Heart right ventricle (tissue), 16 donors: ENCODE results near the gene SMNDC1. TPM values are rescaled to one million over a fixed set of nuclear protein-coding genes. Genes with fewer than 3 reads are reported as not detected.
A peak's percentile ranks its signal among the peaks of the same experiment; 100 is the strongest.

Experiments used
- ATAC-seq, 8 donors: fragments of 200-7000 bp; cut with Tn5 transposase; one replicate each; pipeline ENCODE4 v1.9.1; 2020; ENCODE audit warnings: mild to moderate bottlenecking in 8 of 8, moderate library complexity in 8 of 8, moderate number of reproducible peaks in 1 of 8
- DNase-seq, 2 donors: peaks; one replicate each; pipeline ENCODE4 v3.0.0-alpha.2; 2020
- H3K27ac ChIP-seq, 10 donors: fragments of 200-600 bp; sonication (generic) in 2 of 10; one replicate each; pipeline versions ENCODE4 v1.5.0 to v1.8.0; 2020 to 2022; ENCODE audit warnings: mild to moderate bottlenecking in 3 of 10
- H3K27me3 ChIP-seq, 7 donors: fragments of 200-600 bp; one replicate each; pipeline ENCODE4 v1.8.0; 2021 to 2022; ENCODE audit warnings: mild to moderate bottlenecking in 2 of 7
- H3K36me3 ChIP-seq, 9 donors: fragments of 200-600 bp; sonication (generic) in 1 of 9; one replicate each; pipeline versions ENCODE4 v1.5.0 to v1.8.0; 2020 to 2022; ENCODE audit warnings: mild to moderate bottlenecking in 2 of 9
- H3K4me1 ChIP-seq, 9 donors: fragments of 200-600 bp; sonication (generic) in 1 of 9; one replicate each; pipeline versions ENCODE4 v1.5.0 to v1.8.0; 2020 to 2022; ENCODE audit warnings: mild to moderate bottlenecking in 4 of 9
- H3K4me3 ChIP-seq, 10 donors: fragments of 200-600 bp; sonication (generic) in 2 of 10; one replicate each; pipeline versions ENCODE4 v1.5.0 to v1.8.0; 2020 to 2022; ENCODE audit warnings: mild to moderate bottlenecking in 7 of 10, moderate library complexity in 2 of 10
- H3K9me3 ChIP-seq, 11 donors: fragments of 200-600 bp in 10 of 11; sonication (generic) in 2 of 11; one replicate each; pipeline versions ENCODE4 v1.5.0 to v1.8.0; 2013 to 2022; ENCODE audit warnings: mild to moderate bottlenecking in 2 of 11, control low read depth in 1 of 11, moderate library complexity in 1 of 11
- WGBS, 2 donors: extraction: QIAGEN DNeasy Blood & Tissue Kit; methylation state at CpG; one replicate each; pipeline ENCODE4 v1.1.7; 2013; ENCODE audit warnings: inconsistent platforms in 1 of 2; 5-methylcytosine and 5-hydroxymethylcytosine counted together
- intact Hi-C, 10 donors: fragments of 100-400 bp; cut with DNase I; formaldehyde crosslinking; loops; one replicate each; pipeline versions ENCODE4 v1.11.1 to v1.14.2; 2022
- polyA plus RNA-seq, 2 donors: library from polyadenylated mRNA; stranded (reverse); fragments of 200-250 nt; gene quantifications; one replicate each; pipeline ENCODE4 v1.2.3, GENCODE V29; 2013
- total RNA-seq, 10 donors: library from RNA; stranded (reverse); fragmentation: NEBNext Ultra II Directional in 3 of 10; extraction: Animal tissue kit (Norgen Biotek cat#: 25700) in 3 of 10; gene quantifications; one replicate each; pipeline versions ENCODE4 v1.2.1 to v1.2.4, GENCODE V29; 2021 to 2023
- TF ChIP-seq, protein P1 (sequence below), 9 donors: fragments of 200-600 bp; sonication (generic) in 2 of 9; IDR thresholded peaks; one replicate each; pipeline versions ENCODE4 v1.5.0 to v1.8.0; 2021 to 2022; ENCODE audit warnings: antibody characterized with exemption in 9 of 9, mild to moderate bottlenecking in 5 of 9, moderate library complexity in 1 of 9
- donor health status: Arrhythmogenic right ventricular cardiomyopathy.
- donor health status: ischemic (EF 13 %, LVEDD 7.1; RV severe dilation, severe dysfunction).
- donor health status: healthy with polysubstance abuse.
- donor health status: DM: no; HTN: yes; CAD: no.
- donor health status: DM: no; HTN: no; CAD: no.
- donor health status: ischemic (EF 25% LVEDD 6.9; RV normal size, moderate dysfunction).
- donor health status: ischemic (EF 25% LVEDD 5.7; RV mildly dilated, moderate dysfunction).
- donor health status: healthy.
- donor health status: DM: yes; HTN: yes; CAD: no.
- donor health status: Ischemic cardiomyopathy.
- donor health status: ischemic (EF 35%, LVEDD 5.7; RV mildly dilated, moderate dysfunction).
- donor health status: nonischemic (EF 11% LVEDD 7.7; RV severe dilation, severe dysfunction).
- donor health status: DM: yes; HTN: yes; CAD: no.
- donor health status: PGD.
- donor health status: ischemic (EF 29% LVEDD 5.4; RV normal size, mild dysfunction).
- donor health status: nonischemic (EF 23%, LVEDD 6.1; RV moderate dilation, normal function).

SMNDC1 gene
- total and polyA plus RNA-seq, 12 donors = 10.1 to 28.0 (median 20.7) TPM

DNA sequence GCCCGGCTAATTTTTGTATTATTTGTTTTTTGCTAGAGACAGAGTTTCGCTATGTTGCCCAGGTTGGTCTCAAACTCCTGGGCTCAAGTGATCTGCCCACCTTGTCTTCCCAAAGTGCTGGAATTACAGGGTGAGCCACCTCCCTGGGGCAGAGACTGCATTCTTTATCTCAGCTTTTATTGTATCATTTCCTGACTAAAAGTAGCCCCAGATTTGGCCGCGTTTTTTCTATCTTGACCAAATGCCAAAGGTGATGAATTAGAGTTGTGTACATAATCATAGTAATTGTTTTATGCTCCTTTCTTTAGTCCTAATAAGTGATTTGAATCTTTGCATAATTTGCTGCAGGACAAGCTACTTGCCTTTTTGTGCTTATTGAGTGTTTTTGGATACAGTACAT lies 3.1 kb upstream of the SMNDC1 start:
- Histone ChIP-seq H3K4me3 (no peak overlapping the region), H3K36me3 (peaks cover 0 to 7% (median 5%) of the 10 kb centered on the region in 9 donors), H3K9me3 (no peaks in the 10 kb centered on the region), H3K27me3 (no peaks in the 10 kb centered on the region), H3K4me1 (peaks cover 4 to 50% (median 23%) of the 10 kb centered on the region in 9 donors), H3K27ac (no peak overlapping the region)
- no peak for ATAC-seq
- WGBS, 2 donors = 47 to 57% methylated on average over 4 of the region's 4 CpGs
- TF ChIP-seq, protein P1, sequence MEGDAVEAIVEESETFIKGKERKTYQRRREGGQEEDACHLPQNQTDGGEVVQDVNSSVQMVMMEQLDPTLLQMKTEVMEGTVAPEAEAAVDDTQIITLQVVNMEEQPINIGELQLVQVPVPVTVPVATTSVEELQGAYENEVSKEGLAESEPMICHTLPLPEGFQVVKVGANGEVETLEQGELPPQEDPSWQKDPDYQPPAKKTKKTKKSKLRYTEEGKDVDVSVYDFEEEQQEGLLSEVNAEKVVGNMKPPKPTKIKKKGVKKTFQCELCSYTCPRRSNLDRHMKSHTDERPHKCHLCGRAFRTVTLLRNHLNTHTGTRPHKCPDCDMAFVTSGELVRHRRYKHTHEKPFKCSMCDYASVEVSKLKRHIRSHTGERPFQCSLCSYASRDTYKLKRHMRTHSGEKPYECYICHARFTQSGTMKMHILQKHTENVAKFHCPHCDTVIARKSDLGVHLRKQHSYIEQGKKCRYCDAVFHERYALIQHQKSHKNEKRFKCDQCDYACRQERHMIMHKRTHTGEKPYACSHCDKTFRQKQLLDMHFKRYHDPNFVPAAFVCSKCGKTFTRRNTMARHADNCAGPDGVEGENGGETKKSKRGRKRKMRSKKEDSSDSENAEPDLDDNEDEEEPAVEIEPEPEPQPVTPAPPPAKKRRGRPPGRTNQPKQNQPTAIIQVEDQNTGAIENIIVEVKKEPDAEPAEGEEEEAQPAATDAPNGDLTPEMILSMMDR (IDR thresholded peaks at IDR 0.05) = no peak
- DNase-seq = no peak
- intact Hi-C loops = loop anchor here in 1 of 10 donors (5.0 kb wide), 1 partner anchor 564 kb away; the partner anchor contains the start of gene PDCD4

DNA sequence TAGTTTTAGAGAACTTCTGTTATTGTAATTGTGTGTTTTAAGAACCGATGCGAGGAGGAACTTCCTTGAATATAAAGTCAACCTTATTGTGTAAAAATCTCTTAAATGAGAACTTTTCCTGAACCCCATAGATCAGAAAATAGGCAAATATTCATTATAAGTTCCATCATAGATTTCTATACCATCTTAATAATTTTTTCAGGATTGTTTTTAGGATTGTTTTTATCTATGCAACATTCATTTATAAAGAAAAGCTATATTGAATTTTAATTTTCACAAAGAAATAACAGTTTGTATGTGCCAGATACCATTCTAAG lies 1.7 kb upstream of the SMNDC1 start:
- TF ChIP-seq, protein P1 (IDR thresholded peaks at IDR 0.05) = peak in 1 of 9 donors; percentile 0
- H3K9me3 ChIP-seq = no peaks in the 10 kb centered on the region
- DNase-seq = no peak
- H3K4me1 ChIP-seq = peaks cover 4 to 61% (median 37%) of the 10 kb centered on the region in 9 donors
- no peak for ATAC-seq
- H3K27me3 ChIP-seq = no peaks in the 10 kb centered on the region
- H3K4me3 ChIP-seq = peak overlapping the region in 1 of 10 donors; percentile 7
- intact Hi-C loops = loop anchor here in 2 of 10 donors (1.0 to 5.0 kb wide), 2 partner anchors 241 to 566 kb away; partner anchors contain the start of gene PDCD4 (in 1 of the 2)
- WGBS, 2 donors = 22 to 23% methylated on average over 2 of the region's 2 CpGs
- peaks cover 0 to 20% (median 13%) of the 10 kb centered on the region in 9 donors for H3K36me3 ChIP-seq
- H3K27ac ChIP-seq = peak overlapping the region in 5 of 10 donors; percentile 91 to 95 (median 93)

DNA sequence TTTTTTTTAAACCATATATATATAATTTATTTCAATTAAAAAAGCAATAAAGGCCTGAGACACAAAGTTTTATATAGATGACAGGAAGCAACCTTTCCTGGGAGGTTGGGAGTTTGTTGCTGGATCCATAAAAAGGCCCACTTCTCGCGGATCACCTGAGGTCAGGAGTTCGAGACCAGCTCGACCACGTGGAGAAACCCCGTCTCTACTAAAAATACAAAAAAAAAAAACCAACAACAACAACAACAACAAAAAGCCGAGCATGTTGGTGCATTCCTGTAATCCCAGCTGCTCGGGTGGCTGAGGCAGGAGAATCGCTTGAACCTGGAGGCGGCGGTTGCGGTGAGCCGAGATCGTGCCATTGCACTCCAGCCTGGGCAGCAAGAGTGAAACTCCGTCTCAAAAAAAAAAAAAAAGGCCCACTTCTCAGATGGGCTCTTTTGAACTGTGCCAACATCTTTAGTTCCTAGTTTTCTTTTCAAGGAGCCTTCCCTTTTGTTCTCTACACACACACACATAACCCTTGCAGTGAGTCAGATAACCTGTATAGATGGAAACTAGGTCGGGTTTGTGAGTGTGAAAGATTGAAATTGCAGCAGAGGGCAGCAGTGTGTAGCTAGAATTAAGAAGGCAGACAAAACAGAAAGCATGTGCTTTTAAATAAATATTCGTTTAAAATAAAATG lies 1.2 kb upstream of the SMNDC1 start:
- TF ChIP-seq, protein P1 (IDR thresholded peaks at IDR 0.05) = peak; percentile 36 to 75 (median 61)
- ATAC-seq = peak; percentile 14 to 59 (median 42)
- intact Hi-C loops = loop anchor here in 2 of 10 donors (1.0 to 5.0 kb wide), 2 partner anchors 241 to 566 kb away; partner anchors contain the start of gene PDCD4 (in 1 of the 2)
- Histone ChIP-seq H3K9me3 (no peaks in the 10 kb centered on the region), H3K27ac (peak overlapping the region in 9 of 10 donors; percentile 88 to 95 (median 93)), H3K4me3 (peak overlapping the region in 6 of 10 donors; percentile 84 to 92 (median 86)), H3K36me3 (peaks cover 0 to 25% (median 13%) of the 10 kb centered on the region in 9 donors), H3K27me3 (no peaks in the 10 kb centered on the region), H3K4me1 (peaks cover 4 to 61% (median 42%) of the 10 kb centered on the region in 9 donors)
- 56 to 58% methylated on average over 17 of the region's 17 CpGs for WGBS, 2 donors
- peak in 1 of 2 donors; percentile 50 for DNase-seq

DNA sequence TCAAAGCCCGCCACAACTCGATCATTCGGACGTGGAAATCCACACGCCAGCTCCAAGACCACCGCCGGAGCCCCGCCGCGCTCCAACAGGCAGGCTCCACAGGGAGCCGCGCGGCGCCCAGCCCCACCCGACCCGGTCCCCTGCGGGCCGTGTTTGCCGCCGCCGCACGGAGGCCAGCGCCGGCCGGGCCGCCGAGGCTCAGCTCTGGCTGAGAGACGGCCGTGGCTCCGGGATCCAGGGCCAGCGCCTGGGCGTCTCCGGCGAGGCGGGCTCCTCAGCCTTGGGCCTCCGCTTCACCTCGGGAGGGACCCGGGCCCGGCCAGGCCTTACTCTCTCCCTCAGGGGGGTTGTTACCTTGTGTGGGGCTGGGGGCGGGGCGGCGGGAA lies 333 bp downstream of the SMNDC1 start:
- Histone ChIP-seq H3K9me3 (no peaks in the 10 kb centered on the region), H3K4me1 (peaks cover 4 to 69% (median 53%) of the 10 kb centered on the region in 9 donors), H3K27me3 (no peaks in the 10 kb centered on the region), H3K27ac (peak overlapping the region; percentile 78 to 95 (median 92)), H3K4me3 (peak overlapping the region; percentile 79 to 96 (median 86)), H3K36me3 (peaks cover 0 to 41% (median 22%) of the 10 kb centered on the region in 9 donors)
- intact Hi-C loops = no loop called here
- TF ChIP-seq, protein P1 (IDR thresholded peaks at IDR 0.05) = no peak
- peak; percentile 57 to 87 (median 72) for ATAC-seq
- peak in 1 of 2 donors; percentile 13 for DNase-seq
- WGBS, 2 donors = 0% methylated on average over 39 to 42 of the region's 42 CpGs
